SK-N-SH (cell line): ENCODE results near the gene TYMS. TPM values are rescaled to one million over a fixed set of nuclear protein-coding genes. Genes with fewer than 3 reads are reported as not detected.

Source experiments
- CTCF ChIA-PET: fragments of 300-600, 350-600 bp; formaldehyde crosslinking; extraction: SDS; loops from one replicate; lab custom pipeline; 2021; lab: Yijun Ruan, JAX
- POLR2A ChIA-PET: fragments of 350-600 bp; sonication (Branson Sonifier 250); formaldehyde crosslinking; extraction: SDS; loops from one replicate; lab custom pipeline; 2020; ENCODE audit warnings: antibody characterized with exemption, inconsistent platforms; lab: Yijun Ruan, JAX
- DNase-seq: peaks from one replicate; pipeline ENCODE4 v3.0.0; 2012
- H2AFZ ChIP-seq: fragments of 200-600 bp; sonication (generic); 2 replicates; pipeline ENCODE4 v1.8.1; 2016; ENCODE audit warnings: antibody characterized with exemption, mild to moderate bottlenecking, low read depth
- H3F3A ChIP-seq: fragments of 200-600 bp; sonication (generic); replicated peaks from 2 replicates; pipeline ENCODE3; 2016; ENCODE audit warnings: antibody characterized with exemption, mild to moderate bottlenecking; ENCODE audit not compliant: insufficient read depth
- H3K27ac ChIP-seq, 2 experiments: fragments of 200-500 bp in 1 of 2; fragments of 200-600 bp in 1 of 2; sonication (Bioruptor generic) in 1 of 2; sonication (generic), shearing (Covaris generic) in 1 of 2; 2 replicates each; pipeline versions ENCODE4 v1.5.1 to v1.6.1; 2014 to 2016; ENCODE audit warnings: low read depth in 2 of 2, inconsistent platforms in 1 of 2, low read length in 1 of 2, mild to moderate bottlenecking in 1 of 2, mixed read lengths in 1 of 2
- H3K27me3 ChIP-seq: fragments of 200-600 bp; sonication (generic), shearing (Covaris generic); 2 replicates; pipeline ENCODE4 v1.6.1; 2016; ENCODE audit warnings: mixed run types; ENCODE audit not compliant: insufficient read depth
- H3K36me3 ChIP-seq, 2 experiments: fragments of 200-500 bp in 1 of 2; fragments of 200-600 bp in 1 of 2; sonication (Bioruptor generic) in 1 of 2; sonication (generic) in 1 of 2; replicated peaks in 1 of 2; 2 replicates each; pipeline versions ENCODE3 to v1.5.1; 2014 to 2016; ENCODE audit warnings: low read length in 1 of 2, mild to moderate bottlenecking in 1 of 2; ENCODE audit not compliant: insufficient read depth in 2 of 2, control insufficient read depth in 1 of 2
- H3K4me1 ChIP-seq, 2 experiments: fragments of 200-500 bp in 1 of 2; fragments of 200-600 bp in 1 of 2; sonication (Bioruptor generic) in 1 of 2; sonication (generic), shearing (Covaris generic) in 1 of 2; 2 replicates each; pipeline versions ENCODE4 v1.5.1 to v1.6.1; 2014 to 2016; ENCODE audit warnings: low read depth in 1 of 2, low read length in 1 of 2, mixed run types in 1 of 2; ENCODE audit not compliant: insufficient read depth in 2 of 2, control insufficient read depth in 1 of 2
- H3K4me2 ChIP-seq: fragments of 200-600 bp; sonication (generic), shearing (Covaris generic); 2 replicates; pipeline ENCODE4 v1.6.1; 2017; ENCODE audit warnings: mixed run types
- H3K4me3 ChIP-seq, 2 experiments: fragments of 200-500 bp in 1 of 2; fragments of 200-600 bp in 1 of 2; sonication (Bioruptor generic) in 1 of 2; sonication (generic), shearing (Covaris generic) in 1 of 2; 2 replicates each; pipeline versions ENCODE4 v1.5.1 to v1.8.1; 2014 to 2016; ENCODE audit warnings: low read depth in 2 of 2, inconsistent platforms in 1 of 2, low read length in 1 of 2, mild to moderate bottlenecking in 1 of 2, mixed read lengths in 1 of 2, moderate library complexity in 1 of 2
- H3K79me2 ChIP-seq: fragments of 200-600 bp; sonication (generic); 2 replicates; pipeline ENCODE4 v1.8.1; 2017; ENCODE audit warnings: mild to moderate bottlenecking; ENCODE audit not compliant: insufficient read depth
- H3K9ac ChIP-seq: fragments of 200-600 bp; sonication (generic); 2 replicates; pipeline ENCODE4 v1.6.1; 2017; ENCODE audit warnings: mixed run types
- H3K9me2 ChIP-seq: fragments of 200-600 bp; sonication (generic); 2 replicates; pipeline ENCODE4 v1.6.1; 2017; ENCODE audit warnings: mixed run types
- H3K9me3 ChIP-seq: fragments of 200-600 bp; sonication (generic); 2 replicates; pipeline ENCODE4 v1.6.1; 2017; ENCODE audit warnings: mixed run types, mild to moderate bottlenecking, moderate library complexity
- H4K20me1 ChIP-seq: fragments of 200-600 bp; sonication (generic); 2 replicates; pipeline ENCODE4 v1.6.1; 2017; ENCODE audit warnings: mild to moderate bottlenecking, mixed run types; ENCODE audit not compliant: insufficient read depth
- CTCF ChIP-seq: fragments of 200-600 bp; sonication (generic); IDR thresholded peaks from 2 replicates; pipeline ENCODE4 v1.6.1; 2017; ENCODE audit warnings: antibody characterized with exemption, mild to moderate bottlenecking, moderate library complexity
- EP300 ChIP-seq, 2 experiments: IDR thresholded peaks; 2 replicates each; pipeline versions ENCODE4 v1.4.0 to v1.6.1; 2012; ENCODE audit warnings: borderline replicate concordance in 1 of 2, low read depth in 1 of 2, low read length in 1 of 2
- EZH2phosphoT487 ChIP-seq: fragments of 200-600 bp; sonication (generic); IDR thresholded peaks from 2 replicates; pipeline ENCODE4 v1.6.1; 2017; ENCODE audit warnings: low read depth, mixed run types, mild to moderate bottlenecking, antibody characterized with exemption, moderate library complexity, borderline replicate concordance
- FOXM1 ChIP-seq: IDR thresholded peaks from 2 replicates; pipeline ENCODE4 v1.4.0; 2012; ENCODE audit warnings: low read depth, mild to moderate bottlenecking
- RAD21 ChIP-seq: IDR thresholded peaks from 2 replicates; pipeline ENCODE4 v1.6.1; 2012; ENCODE audit warnings: mild to moderate bottlenecking, low read length
- RXRA ChIP-seq: IDR thresholded peaks from 2 replicates; pipeline ENCODE4 v1.4.0; 2012; ENCODE audit warnings: low read depth, mild to moderate bottlenecking, borderline replicate concordance
- SIN3A ChIP-seq: IDR thresholded peaks from 2 replicates; pipeline ENCODE4 v1.6.1; 2012; ENCODE audit warnings: low read depth, mild to moderate bottlenecking, low read length, moderate library complexity, borderline replicate concordance
- SMC3 ChIP-seq: IDR thresholded peaks from 2 replicates; pipeline ENCODE4 v1.6.1; 2012; ENCODE audit warnings: low read depth, low read length, improper control_type of control experiment
- TAF1 ChIP-seq: IDR thresholded peaks from 2 replicates; pipeline ENCODE4 v1.6.1; 2012; ENCODE audit warnings: low read depth, mild to moderate bottlenecking, low read length, moderate library complexity, borderline replicate concordance
- TCF12 ChIP-seq: IDR thresholded peaks from 2 replicates; pipeline ENCODE4 v1.4.0; 2012
- TEAD4 ChIP-seq: IDR thresholded peaks from 2 replicates; pipeline ENCODE4 v1.4.0; 2012; ENCODE audit warnings: mild to moderate bottlenecking, borderline replicate concordance; ENCODE audit not compliant: insufficient read depth
- YY1 ChIP-seq: IDR thresholded peaks from 2 replicates; pipeline ENCODE4 v1.4.0; 2012; ENCODE audit warnings: low read depth, mild to moderate bottlenecking
- WGBS: methylation state at CpG from one replicate; pipeline ENCODE4 v1.1.6; 2017; ENCODE audit warnings: low lambda C conversion rate; 5-methylcytosine and 5-hydroxymethylcytosine counted together
- polyA plus RNA-seq, 3 experiments: library from polyadenylated mRNA; depleted of rRNA; stranded (reverse); fragments of >200 nt; gene quantifications; 2 replicates each; pipeline ENCODE4 v1.2.3, GENCODE V29; 2012
- TF ChIP-seq, protein P1 (sequence below): IDR thresholded peaks from 2 replicates; pipeline ENCODE4 v1.4.0; 2012; ENCODE audit warnings: low read depth, borderline replicate concordance
- TF ChIP-seq, protein P2 (sequence below): IDR thresholded peaks from 2 replicates; pipeline ENCODE4 v1.6.1; 2012; ENCODE audit warnings: mild to moderate bottlenecking, low read depth, low read length, moderate library complexity

Gene TYMS
- polyA plus RNA-seq, 1 of the 3 experiments (the other 2 are of a cell fraction) = 101 TPM

DNA sequence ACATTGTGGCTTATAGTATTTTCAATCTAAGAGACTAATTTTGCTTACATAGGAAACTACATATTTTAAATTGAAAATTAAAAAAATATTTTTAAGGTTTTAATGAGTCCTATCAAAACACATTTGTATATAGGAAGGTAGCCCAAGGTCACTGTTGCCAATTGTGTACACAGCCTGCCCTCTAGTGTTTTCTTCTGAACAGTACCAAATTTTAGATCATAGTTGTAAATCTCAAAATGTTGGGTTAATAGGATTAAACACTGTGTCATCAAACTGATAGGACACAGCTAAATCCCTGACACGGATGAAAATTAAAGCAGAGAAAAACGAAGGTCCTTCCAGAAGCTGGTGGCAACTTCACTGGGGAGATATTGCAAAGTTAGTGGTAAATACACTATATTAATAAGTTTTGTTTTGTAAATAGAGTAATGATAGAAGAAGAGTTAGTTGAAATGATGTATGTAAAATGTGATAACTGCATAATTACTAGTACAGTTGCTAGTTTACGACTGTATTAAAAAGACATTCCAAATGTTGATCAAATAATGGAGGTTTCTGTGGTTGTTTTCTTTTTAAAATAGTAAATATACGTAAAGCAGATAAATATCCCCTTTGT lies 41.0 kb upstream of the TYMS start:
- WGBS = 17% methylated on average over 4 of the region's 4 CpGs
- no peaks in the 10 kb centered on the region for H4K20me1 ChIP-seq
- no peaks in the 10 kb centered on the region for H3K9me2 ChIP-seq
- H3K36me3 ChIP-seq = no peaks in the 10 kb centered on the region
- H3K4me2 ChIP-seq = no peak overlapping the region
- no peak overlapping the region for H3K4me3 ChIP-seq
- H3K79me2 ChIP-seq = no peaks in the 10 kb centered on the region
- no peaks in the 10 kb centered on the region; a peak in 1 of 4 replicates for H3K4me1 ChIP-seq
- peaks cover 16% of the 10 kb centered on the region; the same call in 1 of the 2 replicates for H3K27me3 ChIP-seq
- no peak overlapping the region for H3K9ac ChIP-seq
- H3F3A ChIP-seq = no peaks in the 10 kb centered on the region
- no peak overlapping the region for H2AFZ ChIP-seq
- DNase-seq = peak; percentile 44
- TF ChIP-seq RAD21 = peak; percentile 92
- no peak for TF ChIP-seq TCF12
- peak; percentile 89 for TF ChIP-seq SMC3
- TF ChIP-seq, protein P1, sequence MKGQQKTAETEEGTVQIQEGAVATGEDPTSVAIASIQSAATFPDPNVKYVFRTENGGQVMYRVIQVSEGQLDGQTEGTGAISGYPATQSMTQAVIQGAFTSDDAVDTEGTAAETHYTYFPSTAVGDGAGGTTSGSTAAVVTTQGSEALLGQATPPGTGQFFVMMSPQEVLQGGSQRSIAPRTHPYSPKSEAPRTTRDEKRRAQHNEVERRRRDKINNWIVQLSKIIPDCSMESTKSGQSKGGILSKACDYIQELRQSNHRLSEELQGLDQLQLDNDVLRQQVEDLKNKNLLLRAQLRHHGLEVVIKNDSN = no peak
- TF ChIP-seq FOXM1 = no peak
- TF ChIP-seq TAF1 = no peak
- TF ChIP-seq RXRA = no peak
- TF ChIP-seq CTCF = peak; percentile 91
- TF ChIP-seq, protein P2, sequence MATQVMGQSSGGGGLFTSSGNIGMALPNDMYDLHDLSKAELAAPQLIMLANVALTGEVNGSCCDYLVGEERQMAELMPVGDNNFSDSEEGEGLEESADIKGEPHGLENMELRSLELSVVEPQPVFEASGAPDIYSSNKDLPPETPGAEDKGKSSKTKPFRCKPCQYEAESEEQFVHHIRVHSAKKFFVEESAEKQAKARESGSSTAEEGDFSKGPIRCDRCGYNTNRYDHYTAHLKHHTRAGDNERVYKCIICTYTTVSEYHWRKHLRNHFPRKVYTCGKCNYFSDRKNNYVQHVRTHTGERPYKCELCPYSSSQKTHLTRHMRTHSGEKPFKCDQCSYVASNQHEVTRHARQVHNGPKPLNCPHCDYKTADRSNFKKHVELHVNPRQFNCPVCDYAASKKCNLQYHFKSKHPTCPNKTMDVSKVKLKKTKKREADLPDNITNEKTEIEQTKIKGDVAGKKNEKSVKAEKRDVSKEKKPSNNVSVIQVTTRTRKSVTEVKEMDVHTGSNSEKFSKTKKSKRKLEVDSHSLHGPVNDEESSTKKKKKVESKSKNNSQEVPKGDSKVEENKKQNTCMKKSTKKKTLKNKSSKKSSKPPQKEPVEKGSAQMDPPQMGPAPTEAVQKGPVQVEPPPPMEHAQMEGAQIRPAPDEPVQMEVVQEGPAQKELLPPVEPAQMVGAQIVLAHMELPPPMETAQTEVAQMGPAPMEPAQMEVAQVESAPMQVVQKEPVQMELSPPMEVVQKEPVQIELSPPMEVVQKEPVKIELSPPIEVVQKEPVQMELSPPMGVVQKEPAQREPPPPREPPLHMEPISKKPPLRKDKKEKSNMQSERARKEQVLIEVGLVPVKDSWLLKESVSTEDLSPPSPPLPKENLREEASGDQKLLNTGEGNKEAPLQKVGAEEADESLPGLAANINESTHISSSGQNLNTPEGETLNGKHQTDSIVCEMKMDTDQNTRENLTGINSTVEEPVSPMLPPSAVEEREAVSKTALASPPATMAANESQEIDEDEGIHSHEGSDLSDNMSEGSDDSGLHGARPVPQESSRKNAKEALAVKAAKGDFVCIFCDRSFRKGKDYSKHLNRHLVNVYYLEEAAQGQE = no peak
- TF ChIP-seq EZH2phosphoT487 = no peak
- no peak for TF ChIP-seq YY1
- no peak for TF ChIP-seq TEAD4
- TF ChIP-seq EP300 (IDR thresholded peaks at IDR 0.05; ENCODE audit: borderline replicate concordance in 1 of 2, low read depth in 1 of 2, low read length in 1 of 2) = no peak
- no peak for TF ChIP-seq SIN3A
- ChIA-PET POLR2A (interaction anchor here (0.7 kb wide), 1 partner anchor 216 kb away, joined by 3 read pairs; no protein-coding TSS in a partner anchor), CTCF (interaction anchor here (0.6 to 5.0 kb wide), 20 partner anchors 7 to 381 kb away, joined by 3 to 25 read pairs (median 4); no protein-coding TSS in a partner anchor)
- no peak overlapping the region for H3K27ac ChIP-seq
- H3K9me3 ChIP-seq = no peaks in the 10 kb centered on the region
